K562 (cell line): ENCODE data around the gene NPC1. TPM values are rescaled to one million over a fixed set of nuclear protein-coding genes. Genes with fewer than 3 reads are reported as not detected.

Source experiments
- ARNT ChIP-seq, 2 experiments: fragments of 450-650 bp; IDR thresholded peaks; 2 replicates each; pipeline ENCODE4 v1.6.1; 2016; ENCODE audit warnings: mild to moderate bottlenecking in 1 of 2
- BACH1 ChIP-seq: fragments of 200-800 bp; sonication (Bioruptor generic); IDR thresholded peaks from 2 replicates; pipeline ENCODE4 v1.6.1; 2016; ENCODE audit warnings: missing genetic modification characterization, missing compliant biosample characterization
- BRD4 ChIP-seq: fragments of 200-600 bp; sonication (generic); IDR thresholded peaks from 2 replicates; pipeline ENCODE4 v1.6.1; 2017; ENCODE audit warnings: inconsistent platforms
- CBX3 ChIP-seq, 2 experiments: IDR thresholded peaks; 1 replicate in 1 of 2; 2 replicates in 1 of 2; pipeline ENCODE4 v1.6.1; 2012; ENCODE audit warnings: inconsistent platforms in 2 of 2, low read length in 2 of 2, borderline replicate concordance in 1 of 2, control low read depth in 1 of 2
- EGR1 ChIP-seq: fragments of 450-650 bp; conservative IDR thresholded peaks from 2 replicates; pipeline ENCODE4 v1.6.1; 2017; ENCODE audit warnings: mild to moderate bottlenecking
- ELF4 ChIP-seq: fragments of 450-650 bp; formaldehyde crosslinking; IDR thresholded peaks from 2 replicates; pipeline ENCODE4 v1.4.0; 2022; ENCODE audit warnings: missing genetic modification characterization
- KDM5B ChIP-seq: fragments of 200-600 bp; sonication (generic); IDR thresholded peaks from 2 replicates; pipeline ENCODE4 v1.6.1; 2012; ENCODE audit warnings: low read depth, mild to moderate bottlenecking, moderate library complexity, low read length, control low read depth, inconsistent platforms; ENCODE audit not compliant: insufficient replicate concordance
- MXI1 ChIP-seq: IDR thresholded peaks from 2 replicates; pipeline ENCODE4 v1.6.1; 2011; ENCODE audit warnings: low read depth, mild to moderate bottlenecking, improper control_type of control experiment, low read length
- NR4A1 ChIP-seq, 2 experiments: fragments of 250-450 bp in 1 of 2; fragments of 450-650 bp in 1 of 2; sonication (Bioruptor Pico) in 1 of 2; IDR thresholded peaks; 2 replicates each; pipeline versions ENCODE4 v1.4.0 to v1.6.1; 2016 to 2020; ENCODE audit warnings: mild to moderate bottlenecking in 2 of 2, missing compliant biosample characterization in 1 of 2, missing genetic modification characterization in 1 of 2, moderate library complexity in 1 of 2
- PHF8 ChIP-seq: fragments of 200-600 bp; sonication (generic); IDR thresholded peaks from 2 replicates; pipeline ENCODE4 v1.6.1; 2012; ENCODE audit warnings: mixed run types, mild to moderate bottlenecking, inconsistent platforms, low read length, moderate library complexity, borderline replicate concordance
- POLR2AphosphoS5 ChIP-seq: IDR thresholded peaks from 2 replicates; pipeline ENCODE4 v1.6.1; 2011; ENCODE audit warnings: mild to moderate bottlenecking, low read depth, low read length, moderate library complexity; ENCODE audit not compliant: control insufficient read depth, insufficient read depth
- RBM39 ChIP-seq: fragments of 200-400 bp; formaldehyde crosslinking; optimal IDR thresholded peaks from 2 replicates; pipeline ENCODE3; 2018; ENCODE audit warnings: low read depth, low read length
- SMAD1 ChIP-seq: fragments of 150-350 bp; IDR thresholded peaks from 2 replicates; pipeline ENCODE4 v1.6.1; 2014; ENCODE audit warnings: low read length, low read depth; ENCODE audit not compliant: partially characterized antibody
- SPI1 ChIP-seq: IDR thresholded peaks from 2 replicates; pipeline ENCODE4 v1.6.1; 2011; ENCODE audit warnings: low read depth, low read length, control low read depth, borderline replicate concordance
- SRSF3 ChIP-seq: fragments of 200-400 bp; formaldehyde crosslinking; IDR thresholded peaks from 2 replicates; pipeline ENCODE4 v1.6.1; 2016; ENCODE audit warnings: mild to moderate bottlenecking, low read length, moderate library complexity; ENCODE audit not compliant: insufficient read depth
- TFAM ChIP-seq: fragments of 250-450 bp; sonication (Bioruptor Pico); conservative IDR thresholded peaks from 2 replicates; pipeline ENCODE4 v1.5.0; 2021; ENCODE audit warnings: mild to moderate bottlenecking, moderate library complexity
- ZBTB17 ChIP-seq: fragments of 450-650 bp; formaldehyde crosslinking; IDR thresholded peaks from 2 replicates; pipeline ENCODE4 v1.4.0; 2020; ENCODE audit warnings: mild to moderate bottlenecking
- ZNF347 ChIP-seq: fragments of 450-650 bp; formaldehyde crosslinking; IDR thresholded peaks from 2 replicates; pipeline ENCODE4 v1.4.0; 2020; ENCODE audit warnings: low read depth, mild to moderate bottlenecking, moderate library complexity
- ZNF586 ChIP-seq: fragments of 450-650 bp; formaldehyde crosslinking; conservative IDR thresholded peaks from 2 replicates; pipeline ENCODE4 v1.4.0; 2020; ENCODE audit warnings: mild to moderate bottlenecking, moderate library complexity
- ZNF699 ChIP-seq: fragments of 250-450 bp; sonication (Bioruptor Pico); IDR thresholded peaks from 2 replicates; pipeline ENCODE4 v1.8.0; 2021; ENCODE audit warnings: mild to moderate bottlenecking, moderate library complexity; ENCODE audit not compliant: insufficient replicate concordance
- polyA plus RNA-seq, 8 experiments: library from polyadenylated mRNA; depleted of rRNA in 4 of 8; stranded (reverse) in 5 of 8; unstranded in 3 of 8; fragments of >200 nt; fragmentation: Nextera tagmentation in 2 of 8; fragmentation: Illumina TruSeq in 1 of 8; extraction: Ambion mirVana in 2 of 8; extraction: Trizol in 1 of 8; gene quantifications; 2 replicates each; pipeline versions ENCODE4 v1.2.1 to v1.2.3, GENCODE V29; 2011 to 2014; ENCODE audit warnings: inconsistent platforms in 1 of 8, missing spikeins in 1 of 8
- total RNA-seq, 7 experiments: library from RNA; depleted of rRNA in 6 of 7; stranded (reverse); fragments of >200 nt in 6 of 7; fragmentation: Illumina TruSeq in 2 of 7; extraction: Trizol in 2 of 7; gene quantifications; 2 replicates each; pipeline versions ENCODE4 v1.2.1 to v1.2.3, GENCODE V29; 2011 to 2021; ENCODE audit warnings: low replicate concordance in 1 of 7
- TF ChIP-seq, protein P1 (sequence below): sonication (generic); formaldehyde crosslinking; IDR thresholded peaks from 2 replicates; pipeline ENCODE4 v1.8.1; 2023; ENCODE audit warnings: mild to moderate bottlenecking, missing genetic modification reagents
- TF ChIP-seq, protein P2 (sequence below): fragments of 450-650 bp; formaldehyde crosslinking; IDR thresholded peaks from 2 replicates; pipeline ENCODE4 v1.4.0; 2022; ENCODE audit warnings: missing genetic modification characterization
- TF ChIP-seq, protein P3 (sequence below): fragments of 450-650 bp; formaldehyde crosslinking; IDR thresholded peaks from 2 replicates; pipeline ENCODE4 v1.4.0; 2020; ENCODE audit warnings: mild to moderate bottlenecking, mixed read lengths

NPC1 gene
- total and polyA plus RNA-seq, 9 of the 15 experiments (the other 6 are each of a cell fraction or from before 2014, with no cell fraction given) = 17.1 to 45.9 (median 27.6) TPM

DNA sequence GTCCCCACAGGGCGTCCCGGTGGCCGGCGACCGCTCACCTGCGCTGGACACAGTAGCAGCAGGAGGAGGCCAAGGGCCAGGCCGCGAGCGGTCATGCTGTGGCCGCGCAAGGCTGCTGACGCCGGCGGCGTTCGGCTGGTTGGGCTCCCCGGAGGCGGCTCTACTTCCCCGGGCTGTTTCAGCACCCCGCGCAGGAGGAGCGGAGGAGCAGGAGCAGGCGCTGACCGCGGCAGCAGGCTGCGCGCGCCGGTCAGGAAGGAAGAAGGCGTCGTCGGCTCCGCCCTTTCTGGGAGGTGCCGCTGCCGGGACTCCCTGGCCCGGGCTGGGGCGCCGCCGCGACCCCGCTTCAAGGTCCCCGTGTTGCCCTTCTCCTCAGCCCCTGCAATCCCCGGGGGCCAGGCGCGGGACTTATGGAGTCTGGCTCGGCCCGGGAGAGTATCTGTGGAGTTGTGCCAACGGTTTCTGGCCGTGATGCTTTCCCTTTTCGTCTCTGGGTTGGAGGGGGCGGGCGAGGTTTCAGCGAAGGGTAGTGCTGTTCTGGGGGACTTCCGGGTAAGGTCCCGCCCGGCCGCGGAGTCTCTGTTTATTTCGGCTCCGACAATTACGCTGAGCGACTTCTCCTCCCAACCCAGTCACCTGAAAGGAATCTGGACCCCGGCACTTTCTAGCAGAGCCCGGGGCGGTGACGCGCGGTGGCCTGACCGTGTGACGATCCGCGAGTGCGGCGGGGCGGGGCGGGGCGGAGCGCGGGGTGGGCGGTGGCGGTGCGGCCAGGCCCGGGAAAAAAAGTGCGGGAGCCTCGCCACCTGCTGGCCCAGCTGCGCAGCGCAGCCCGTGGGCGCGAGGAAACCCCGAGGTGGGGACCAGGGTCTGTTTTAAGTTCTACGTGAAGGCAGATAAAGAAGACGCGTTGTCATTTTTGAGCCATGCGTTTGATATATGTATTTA, at the start of gene NPC1 (continued):
- TF ChIP-seq KDM5B (peak; percentile 95), ZNF347 (CRISPR knock-in tag) (no peak), ZBTB17 (CRISPR knock-in tag) (peak; percentile 64; the same call in 1 of the 2 replicates), ARNT (IDR thresholded peaks at IDR 0.05) (no peak), SPI1 (no peak), SMAD1 (peak; percentile 48), MXI1 (0 out of 2 replicates have a peak, but pooled peaks have one; percentile 48), BACH1 (tag) (no peak), ZNF699 (CRISPR knock-in tag) (no peak), SRSF3 (no peak), EGR1 (peak; percentile 63), NR4A1 (CRISPR knock-in tag; IDR thresholded peaks at IDR 0.05) (no peak), NR4A1 (tag; IDR thresholded peaks at IDR 0.05) (no peak), BRD4 (no peak), POLR2AphosphoS5 (peak; percentile 80), PHF8 (peak; percentile 98), ELF4 (CRISPR knock-in tag) (peak; percentile 88), TFAM (CRISPR knock-in tag) (no peak), CBX3 (IDR thresholded peaks at IDR 0.05; ENCODE audit: borderline replicate concordance in 1 of 2, low read length in 2 of 2) (no peak), RBM39 (no peak), ZNF586 (CRISPR knock-in tag) (no peak)
- TF ChIP-seq, protein P1, sequence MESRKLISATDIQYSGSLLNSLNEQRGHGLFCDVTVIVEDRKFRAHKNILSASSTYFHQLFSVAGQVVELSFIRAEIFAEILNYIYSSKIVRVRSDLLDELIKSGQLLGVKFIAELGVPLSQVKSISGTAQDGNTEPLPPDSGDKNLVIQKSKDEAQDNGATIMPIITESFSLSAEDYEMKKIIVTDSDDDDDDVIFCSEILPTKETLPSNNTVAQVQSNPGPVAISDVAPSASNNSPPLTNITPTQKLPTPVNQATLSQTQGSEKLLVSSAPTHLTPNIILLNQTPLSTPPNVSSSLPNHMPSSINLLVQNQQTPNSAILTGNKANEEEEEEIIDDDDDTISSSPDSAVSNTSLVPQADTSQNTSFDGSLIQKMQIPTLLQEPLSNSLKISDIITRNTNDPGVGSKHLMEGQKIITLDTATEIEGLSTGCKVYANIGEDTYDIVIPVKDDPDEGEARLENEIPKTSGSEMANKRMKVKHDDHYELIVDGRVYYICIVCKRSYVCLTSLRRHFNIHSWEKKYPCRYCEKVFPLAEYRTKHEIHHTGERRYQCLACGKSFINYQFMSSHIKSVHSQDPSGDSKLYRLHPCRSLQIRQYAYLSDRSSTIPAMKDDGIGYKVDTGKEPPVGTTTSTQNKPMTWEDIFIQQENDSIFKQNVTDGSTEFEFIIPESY (CRISPR knock-in tag) = no peak
- TF ChIP-seq, protein P2, sequence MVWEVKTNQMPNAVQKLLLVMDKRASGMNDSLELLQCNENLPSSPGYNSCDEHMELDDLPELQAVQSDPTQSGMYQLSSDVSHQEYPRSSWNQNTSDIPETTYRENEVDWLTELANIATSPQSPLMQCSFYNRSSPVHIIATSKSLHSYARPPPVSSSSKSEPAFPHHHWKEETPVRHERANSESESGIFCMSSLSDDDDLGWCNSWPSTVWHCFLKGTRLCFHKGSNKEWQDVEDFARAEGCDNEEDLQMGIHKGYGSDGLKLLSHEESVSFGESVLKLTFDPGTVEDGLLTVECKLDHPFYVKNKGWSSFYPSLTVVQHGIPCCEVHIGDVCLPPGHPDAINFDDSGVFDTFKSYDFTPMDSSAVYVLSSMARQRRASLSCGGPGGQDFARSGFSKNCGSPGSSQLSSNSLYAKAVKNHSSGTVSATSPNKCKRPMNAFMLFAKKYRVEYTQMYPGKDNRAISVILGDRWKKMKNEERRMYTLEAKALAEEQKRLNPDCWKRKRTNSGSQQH = peak; percentile 71; the same call in 1 of the 2 replicates
- TF ChIP-seq, protein P3, sequence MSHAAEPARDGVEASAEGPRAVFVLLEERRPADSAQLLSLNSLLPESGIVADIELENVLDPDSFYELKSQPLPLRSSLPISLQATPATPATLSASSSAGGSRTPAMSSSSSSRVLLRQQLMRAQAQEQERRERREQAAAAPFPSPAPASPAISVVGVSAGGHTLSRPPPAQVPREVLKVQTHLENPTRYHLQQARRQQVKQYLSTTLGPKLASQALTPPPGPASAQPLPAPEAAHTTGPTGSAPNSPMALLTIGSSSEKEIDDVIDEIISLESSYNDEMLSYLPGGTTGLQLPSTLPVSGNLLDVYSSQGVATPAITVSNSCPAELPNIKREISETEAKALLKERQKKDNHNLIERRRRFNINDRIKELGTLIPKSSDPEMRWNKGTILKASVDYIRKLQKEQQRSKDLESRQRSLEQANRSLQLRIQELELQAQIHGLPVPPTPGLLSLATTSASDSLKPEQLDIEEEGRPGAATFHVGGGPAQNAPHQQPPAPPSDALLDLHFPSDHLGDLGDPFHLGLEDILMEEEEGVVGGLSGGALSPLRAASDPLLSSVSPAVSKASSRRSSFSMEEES (CRISPR knock-in tag) = no peak
